Islet of Langerhans (tissue), 1 donor: ENCODE measurements around the gene GSE1.

ENCODE experiments used
- FAIRE-seq: peaks from one replicate; lab custom pipeline; 2011; peaks lifted over from hg19 to GRCh38; lab: Jason Lieb, UNC

The GSE1 gene

GRCh38 chr16:85612801-85613603 is at the start of gene GSE1:
Gene GSE1, plus strand, starts transcription at chr16:85613322. Its CDS starts 70 bp downstream, at chr16:85613392.
- no peak for FAIRE-seq

GRCh38 chr16:85563515-85564276 is 49.4 kb upstream of the GSE1 start:
- FAIRE-seq = no peak

- FAIRE-seq = no peak
These were observed 48.7 kb upstream of the GSE1 start for GRCh38 chr16:85564277-85565051.

GRCh38 chr16:85565340-85565739 is 47.8 kb upstream of the GSE1 start:
- no peak for FAIRE-seq

- FAIRE-seq = no peak
These were observed 47.2 kb upstream of the GSE1 start for GRCh38 chr16:85565801-85566526.

GRCh38 chr16:85566561-85567100 is 46.5 kb upstream of the GSE1 start:
- no peak for FAIRE-seq

- FAIRE-seq = no peak
These were observed 45.8 kb upstream of the GSE1 start for GRCh38 chr16:85567101-85567866.

GRCh38 chr16:85567935-85568334 is 45.2 kb upstream of the GSE1 start:
- FAIRE-seq = no peak

- FAIRE-seq = no peak
These were observed 44.6 kb upstream of the GSE1 start for GRCh38 chr16:85568519-85568918.

- FAIRE-seq = no peak
These were observed 44.0 kb upstream of the GSE1 start for GRCh38 chr16:85569039-85569614.

GRCh38 chr16:85569615-85570212 is 43.4 kb upstream of the GSE1 start:
- no peak for FAIRE-seq

GRCh38 chr16:85570213-85570734 is 42.8 kb upstream of the GSE1 start:
- FAIRE-seq = no peak

GRCh38 chr16:85570735-85571562 is 42.2 kb upstream of the GSE1 start:
- FAIRE-seq = no peak

GRCh38 chr16:85571563-85571812 is 41.6 kb upstream of the GSE1 start:
- no peak for FAIRE-seq

GRCh38 chr16:85571813-85572619 is 41.1 kb upstream of the GSE1 start:
- FAIRE-seq = no peak

- no peak for FAIRE-seq
These were observed 40.0 kb upstream of the GSE1 start for GRCh38 chr16:85573045-85573695.

GRCh38 chr16:85573696-85574641 is 39.2 kb upstream of the GSE1 start:
- FAIRE-seq = no peak
